Gastroesophageal sphincter (tissue), 3 donors: ENCODE data around the gene IDH2.

ENCODE experiments used
- CTCF ChIP-seq, 4 experiments: fragments of 200-600 bp in 2 of 4; fragments of 450-650 bp in 2 of 4; sonication (generic) in 1 of 4; IDR thresholded peaks; one replicate each; pipeline ENCODE4 v1.5.1; 2017 to 2019; ENCODE audit warnings: antibody characterized with exemption in 4 of 4, mild to moderate bottlenecking in 2 of 4, moderate library complexity in 2 of 4
- POLR2A ChIP-seq, 2 donors: fragments of 450-650 bp; IDR thresholded peaks; one replicate each; pipeline ENCODE4 v1.6.1; 2017; ENCODE audit warnings: antibody characterized with exemption in 2 of 2, mild to moderate bottlenecking in 2 of 2, moderate library complexity in 1 of 2
- POLR2AphosphoS5 ChIP-seq: sonication (generic); formaldehyde crosslinking; IDR thresholded peaks from one replicate; pipeline ENCODE4 v1.6.1; 2017; ENCODE audit warnings: antibody characterized with exemption

- TF ChIP-seq CTCF (IDR thresholded peaks at IDR 0.05) (no peak), POLR2A (IDR thresholded peaks at IDR 0.05) (no peak), POLR2AphosphoS5 (no peak)
These were observed 21.9 kb downstream of the IDH2 start for GRCh38 chr15:90080458-90080755.
